Body of pancreas (tissue), 4 donors: ENCODE measurements around the gene PDE7B. TPM values are rescaled to one million over a fixed set of nuclear protein-coding genes. Genes with fewer than 3 reads are reported as not detected.

ENCODE experiments used
- ATAC-seq: fragments of 150-250 bp; one replicate; pipeline ENCODE4 v1.9.1; 2016
- DNase-seq, 4 donors: peaks; one replicate each; pipeline ENCODE4 v3.0.0-alpha.2; 2019
- H3K27ac ChIP-seq, 4 donors: fragments of 200-600 bp; sonication (generic); 1 replicate in 3 of 4; 2 replicates in 1 of 4; pipeline versions ENCODE4 v1.5.1 to v1.6.1; 2016 to 2019; ENCODE audit warnings: mild to moderate bottlenecking in 1 of 4, mixed read lengths in 1 of 4, moderate library complexity in 1 of 4
- H3K27me3 ChIP-seq, 2 donors: fragments of 200-600 bp; sonication (generic); one replicate each; pipeline ENCODE4 v1.6.0; 2016; ENCODE audit warnings: mild to moderate bottlenecking in 1 of 2
- H3K36me3 ChIP-seq, 2 donors: fragments of 200-600 bp; sonication (generic); replicated peaks in 1 of 2; 2 replicates each; pipeline ENCODE4 v1.5.1; 2016; ENCODE audit warnings: low read depth in 2 of 2; ENCODE audit not compliant: insufficient read depth in 1 of 2
- H3K4me1 ChIP-seq: fragments of 200-600 bp; sonication (generic); one replicate; pipeline ENCODE4 v1.6.0; 2016
- H3K4me3 ChIP-seq, 2 donors: fragments of 200-600 bp; sonication (generic); 1 replicate in 1 of 2; 2 replicates in 1 of 2; pipeline ENCODE4 v1.5.1; 2016 to 2019
- H3K9me3 ChIP-seq, 3 donors: fragments of 200-600 bp; sonication (generic); 1 replicate in 2 of 3; 2 replicates in 1 of 3; pipeline ENCODE4 v1.5.1; 2016
- CTCF ChIP-seq, 7 experiments: fragments of 450-650 bp in 4 of 7; fragments of 200-600 bp in 3 of 7; sonication (generic) in 3 of 7; IDR thresholded peaks; one replicate each; pipeline ENCODE4 v1.5.1; 2016 to 2019; ENCODE audit warnings: antibody characterized with exemption in 7 of 7
- POLR2A ChIP-seq, 3 donors: fragments of 450-650 bp; IDR thresholded peaks; one replicate each; pipeline ENCODE4 v1.6.1; 2016; ENCODE audit warnings: antibody characterized with exemption in 3 of 3, mild to moderate bottlenecking in 2 of 3
- WGBS, 2 donors: methylation state at CpG; one replicate each; pipeline ENCODE4 v1.1.5; 2017; 5-methylcytosine and 5-hydroxymethylcytosine counted together
- intact Hi-C: fragments of 100-400 bp; cut with DNase I; formaldehyde crosslinking; loops from one replicate; pipeline ENCODE4 v1.15.1; 2023
- total RNA-seq, 2 donors: library from RNA; depleted of rRNA; stranded (reverse); fragments of >200 nt; gene quantifications; one replicate each; pipeline ENCODE4 v1.1.0, GENCODE V29; 2016

PDE7B gene
- total RNA-seq, 2 donors from 2014 or later, result 1.0 to 2.3 TPM

GRCh38 chr6:135883045-135883444 lies 31.5 kb downstream of the PDE7B start:
- TF ChIP-seq CTCF (IDR thresholded peaks at IDR 0.05) (no peak), POLR2A (IDR thresholded peaks at IDR 0.05) (no peak)
- Histone ChIP-seq H3K4me3 (no peak overlapping the region), H3K27me3 (no peaks in the 10 kb centered on the region), H3K36me3 (no peaks in the 10 kb centered on the region), H3K27ac (no peak overlapping the region), H3K9me3 (no peaks in the 10 kb centered on the region), H3K4me1 (no peaks in the 10 kb centered on the region)
- ATAC-seq (no peak), DNase-seq (no peak)
- intact Hi-C loops, result no loop called here
- WGBS, 2 donors, result 84 to 88% methylated on average over 2 of the region's 2 CpGs

- H3K9me3 ChIP-seq, result no peaks in the 10 kb centered on the region
- TF ChIP-seq POLR2A (IDR thresholded peaks at IDR 0.05) (no peak), CTCF (IDR thresholded peaks at IDR 0.05) (no peak)
- H3K27me3 ChIP-seq, result no peaks in the 10 kb centered on the region
- no peak for ATAC-seq
- DNase-seq, result no peak
- intact Hi-C loops, result no loop called here
- H3K4me3 ChIP-seq, result no peak overlapping the region
- no peaks in the 10 kb centered on the region for H3K4me1 ChIP-seq
- WGBS, 2 donors, result 76 to 85% methylated on average over 2 of the region's 2 CpGs
- H3K36me3 ChIP-seq, result no peaks in the 10 kb centered on the region
- no peak overlapping the region for H3K27ac ChIP-seq
Measured at GRCh38 chr6:135883536-135883935, 32.0 kb downstream of the PDE7B start.

- intact Hi-C loops, result no loop called here
- 88 to 95% methylated on average over 4 of the region's 4 CpGs for WGBS, 2 donors
- Histone ChIP-seq H3K36me3 (no peaks in the 10 kb centered on the region), H3K4me1 (no peaks in the 10 kb centered on the region), H3K27ac (no peak overlapping the region), H3K27me3 (no peaks in the 10 kb centered on the region), H3K4me3 (no peak overlapping the region), H3K9me3 (no peaks in the 10 kb centered on the region)
- TF ChIP-seq CTCF (IDR thresholded peaks at IDR 0.05) (no peak), POLR2A (IDR thresholded peaks at IDR 0.05) (no peak)
- no peak for ATAC-seq
- DNase-seq, result no peak
Measured at GRCh38 chr6:135884136-135884535, 32.6 kb downstream of the PDE7B start.

- ATAC-seq, result no peak
- no peak for DNase-seq
- no peaks in the 10 kb centered on the region for H3K4me1 ChIP-seq
- no peak overlapping the region for H3K27ac ChIP-seq
- no peaks in the 10 kb centered on the region for H3K27me3 ChIP-seq
- H3K36me3 ChIP-seq, result no peaks in the 10 kb centered on the region
- H3K9me3 ChIP-seq, result no peaks in the 10 kb centered on the region
- intact Hi-C loops, result no loop called here
- TF ChIP-seq CTCF (IDR thresholded peaks at IDR 0.05) (no peak), POLR2A (IDR thresholded peaks at IDR 0.05) (no peak)
- 87 to 94% methylated on average over 1 of the region's 1 CpG for WGBS, 2 donors
- H3K4me3 ChIP-seq, result no peak overlapping the region
Measured at GRCh38 chr6:135887069-135887468, 35.6 kb downstream of the PDE7B start.

GRCh38 chr6:135888818-135889217 lies 37.3 kb downstream of the PDE7B start:
- DNase-seq, result no peak
- Histone ChIP-seq H3K4me3 (no peak overlapping the region), H3K27ac (no peak overlapping the region), H3K36me3 (no peaks in the 10 kb centered on the region), H3K4me1 (no peaks in the 10 kb centered on the region), H3K9me3 (no peaks in the 10 kb centered on the region), H3K27me3 (no peaks in the 10 kb centered on the region)
- intact Hi-C loops, result no loop called here
- TF ChIP-seq CTCF (IDR thresholded peaks at IDR 0.05), result no peak
- no peak for TF ChIP-seq POLR2A (IDR thresholded peaks at IDR 0.05)
- no peak for ATAC-seq
